ENCODE results near the gene CKAP5. TPM values are rescaled to one million over a fixed set of nuclear protein-coding genes. Genes with fewer than 3 reads are reported as not detected.

Gene CKAP5
- total RNA-seq, 1 experiment from 2014 or later: 190 TPM

DNA sequence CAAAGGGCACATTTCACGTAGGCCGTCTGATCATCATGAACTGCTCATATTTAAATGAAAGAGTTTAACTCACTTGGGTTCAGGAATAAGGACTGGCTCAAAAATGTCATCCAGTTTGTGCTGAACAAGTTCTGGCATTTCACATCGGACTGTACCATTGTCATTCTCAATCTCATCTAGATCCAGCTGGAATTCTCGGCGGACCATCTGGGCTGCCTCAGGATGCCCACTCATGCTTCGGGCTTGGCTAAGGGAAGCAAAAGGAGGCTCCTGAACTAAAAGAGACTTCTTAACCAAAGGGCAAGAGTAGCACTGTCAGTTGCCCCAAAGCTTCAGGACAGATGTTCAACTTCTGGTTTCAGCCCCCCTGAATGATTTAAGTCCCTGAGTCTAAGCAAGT is 86.9 kb downstream of the CKAP5 start:
- H2AK5ac ChIP-seq (ENCODE audit: insufficient read length, low read length): no peak overlapping the region
- H3K79me2 ChIP-seq (ENCODE audit: insufficient read depth, low read length): no peaks in the 10 kb centered on the region
- no peak overlapping the region for H4K91ac ChIP-seq (ENCODE audit: insufficient read length, low read depth, low read length)
- no peak overlapping the region for H2BK15ac ChIP-seq (ENCODE audit: low read depth, low read length)
- H3K9ac ChIP-seq (ENCODE audit: extremely low read depth, insufficient read length, low read length): no peak overlapping the region
- no peak overlapping the region for H2AFZ ChIP-seq (ENCODE audit: low read length)
- H3K14ac ChIP-seq (ENCODE audit: insufficient read depth, low read length): no peak overlapping the region
- Mint-ChIP-seq H3K9me3 (no peaks in the 10 kb centered on the region), H3K27ac (no peak overlapping the region), H3K36me3 (ENCODE audit: insufficient read depth in 1 of 3, low read depth in 3 of 3) (peaks cover 49 to 91% (median 90%) of the 10 kb centered on the region in 3 experiments; a peak in 6 of 7 replicates), H3K27me3 (ENCODE audit: low read depth) (no peaks in the 10 kb centered on the region), H3K4me1 (no peaks in the 10 kb centered on the region), H3K4me3 (no peak overlapping the region)
- TF ChIP-seq, protein P1, sequence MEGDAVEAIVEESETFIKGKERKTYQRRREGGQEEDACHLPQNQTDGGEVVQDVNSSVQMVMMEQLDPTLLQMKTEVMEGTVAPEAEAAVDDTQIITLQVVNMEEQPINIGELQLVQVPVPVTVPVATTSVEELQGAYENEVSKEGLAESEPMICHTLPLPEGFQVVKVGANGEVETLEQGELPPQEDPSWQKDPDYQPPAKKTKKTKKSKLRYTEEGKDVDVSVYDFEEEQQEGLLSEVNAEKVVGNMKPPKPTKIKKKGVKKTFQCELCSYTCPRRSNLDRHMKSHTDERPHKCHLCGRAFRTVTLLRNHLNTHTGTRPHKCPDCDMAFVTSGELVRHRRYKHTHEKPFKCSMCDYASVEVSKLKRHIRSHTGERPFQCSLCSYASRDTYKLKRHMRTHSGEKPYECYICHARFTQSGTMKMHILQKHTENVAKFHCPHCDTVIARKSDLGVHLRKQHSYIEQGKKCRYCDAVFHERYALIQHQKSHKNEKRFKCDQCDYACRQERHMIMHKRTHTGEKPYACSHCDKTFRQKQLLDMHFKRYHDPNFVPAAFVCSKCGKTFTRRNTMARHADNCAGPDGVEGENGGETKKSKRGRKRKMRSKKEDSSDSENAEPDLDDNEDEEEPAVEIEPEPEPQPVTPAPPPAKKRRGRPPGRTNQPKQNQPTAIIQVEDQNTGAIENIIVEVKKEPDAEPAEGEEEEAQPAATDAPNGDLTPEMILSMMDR (conservative IDR thresholded peaks at IDR 0.05): no peak
- H3T11ph ChIP-seq (ENCODE audit: low read length): no peak overlapping the region
- no peak overlapping the region for H3K18ac ChIP-seq (ENCODE audit: insufficient read length, low read depth, low read length)
- DNase-seq: no peak
- no peaks in the 10 kb centered on the region for H3K4me1 ChIP-seq (ENCODE audit: insufficient read depth, low read length)
- H3K27ac ChIP-seq (ENCODE audit: insufficient read length, low read depth, low read length): no peak overlapping the region
- no peaks in the 10 kb centered on the region for H3K79me1 ChIP-seq (ENCODE audit: insufficient read depth, low read depth, low read length, poor library complexity, severe bottlenecking)
- H2BK120ac ChIP-seq (ENCODE audit: low read depth, low read length, poor library complexity, severe bottlenecking): no peak overlapping the region
- H3K23ac ChIP-seq (ENCODE audit: insufficient read length, low read depth, low read length): no peak overlapping the region
- no peak overlapping the region for H3K4me2 ChIP-seq (ENCODE audit: insufficient read depth, insufficient read length, low read length)
- H4K20me1 ChIP-seq (ENCODE audit: control insufficient read depth, insufficient read depth, insufficient read length): no peaks in the 10 kb centered on the region
- no peak overlapping the region for H3K56ac ChIP-seq (ENCODE audit: insufficient read length, low read depth, low read length)
- no peaks in the 10 kb centered on the region for H3K27me3 ChIP-seq (ENCODE audit: insufficient read depth, low read length)
- no peak overlapping the region for H2BK20ac ChIP-seq (ENCODE audit: low read depth, low read length, poor library complexity, severe bottlenecking)
- H3K4ac ChIP-seq (ENCODE audit: low read depth, low read length): no peak overlapping the region
- H4K8ac ChIP-seq (replicated peaks; ENCODE audit: insufficient read length, low read depth, low read length): no peak overlapping the region
- H2BK12ac ChIP-seq (ENCODE audit: insufficient read length, low read depth, low read length): no peak overlapping the region
- H2BK5ac ChIP-seq (ENCODE audit: insufficient read length, low read length): no peak overlapping the region
- no peaks in the 10 kb centered on the region for H3K9me3 ChIP-seq (ENCODE audit: control insufficient read depth, low read depth, low read length)
- no peaks in the 10 kb centered on the region for H3K23me2 ChIP-seq (ENCODE audit: insufficient read length, low read depth, low read length, poor library complexity, severe bottlenecking)
- WGBS (ENCODE audit: extremely low coverage, insufficient read length, low lambda C conversion rate): no CpG with 5 or more reads among the region's 6 CpGs
- no peak overlapping the region for H4K5ac ChIP-seq (ENCODE audit: insufficient read length, low read depth, low read length)
